SK-N-SH (cell line): ENCODE results near the gene MRAP2. TPM values are rescaled to one million over a fixed set of nuclear protein-coding genes. Genes with fewer than 3 reads are reported as not detected.

Experiments used
- CTCF ChIA-PET: fragments of 300-600, 350-600 bp; formaldehyde crosslinking; extraction: SDS; loops from one replicate; lab custom pipeline; 2021; lab: Yijun Ruan, JAX
- POLR2A ChIA-PET: fragments of 350-600 bp; sonication (Branson Sonifier 250); formaldehyde crosslinking; extraction: SDS; loops from one replicate; lab custom pipeline; 2020; ENCODE audit warnings: antibody characterized with exemption, inconsistent platforms; lab: Yijun Ruan, JAX
- DNase-seq: peaks from one replicate; pipeline ENCODE4 v3.0.0; 2012
- H2AFZ ChIP-seq: fragments of 200-600 bp; sonication (generic); 2 replicates; pipeline ENCODE4 v1.8.1; 2016; ENCODE audit warnings: antibody characterized with exemption, mild to moderate bottlenecking, low read depth
- H3F3A ChIP-seq: fragments of 200-600 bp; sonication (generic); replicated peaks from 2 replicates; pipeline ENCODE3; 2016; ENCODE audit warnings: antibody characterized with exemption, mild to moderate bottlenecking; ENCODE audit not compliant: insufficient read depth
- H3K27ac ChIP-seq, 2 experiments: fragments of 200-500 bp in 1 of 2; fragments of 200-600 bp in 1 of 2; sonication (Bioruptor generic) in 1 of 2; sonication (generic), shearing (Covaris generic) in 1 of 2; 2 replicates each; pipeline versions ENCODE4 v1.5.1 to v1.6.1; 2014 to 2016; ENCODE audit warnings: low read depth in 2 of 2, inconsistent platforms in 1 of 2, low read length in 1 of 2, mild to moderate bottlenecking in 1 of 2, mixed read lengths in 1 of 2
- H3K27me3 ChIP-seq: fragments of 200-600 bp; sonication (generic), shearing (Covaris generic); 2 replicates; pipeline ENCODE4 v1.6.1; 2016; ENCODE audit warnings: mixed run types; ENCODE audit not compliant: insufficient read depth
- H3K36me3 ChIP-seq, 2 experiments: fragments of 200-500 bp in 1 of 2; fragments of 200-600 bp in 1 of 2; sonication (Bioruptor generic) in 1 of 2; sonication (generic) in 1 of 2; replicated peaks in 1 of 2; 2 replicates each; pipeline versions ENCODE3 to v1.5.1; 2014 to 2016; ENCODE audit warnings: low read length in 1 of 2, mild to moderate bottlenecking in 1 of 2; ENCODE audit not compliant: insufficient read depth in 2 of 2, control insufficient read depth in 1 of 2
- H3K4me1 ChIP-seq, 2 experiments: fragments of 200-500 bp in 1 of 2; fragments of 200-600 bp in 1 of 2; sonication (Bioruptor generic) in 1 of 2; sonication (generic), shearing (Covaris generic) in 1 of 2; 2 replicates each; pipeline versions ENCODE4 v1.5.1 to v1.6.1; 2014 to 2016; ENCODE audit warnings: low read depth in 1 of 2, low read length in 1 of 2, mixed run types in 1 of 2; ENCODE audit not compliant: insufficient read depth in 2 of 2, control insufficient read depth in 1 of 2
- H3K4me2 ChIP-seq: fragments of 200-600 bp; sonication (generic), shearing (Covaris generic); 2 replicates; pipeline ENCODE4 v1.6.1; 2017; ENCODE audit warnings: mixed run types
- H3K4me3 ChIP-seq, 2 experiments: fragments of 200-500 bp in 1 of 2; fragments of 200-600 bp in 1 of 2; sonication (Bioruptor generic) in 1 of 2; sonication (generic), shearing (Covaris generic) in 1 of 2; 2 replicates each; pipeline versions ENCODE4 v1.5.1 to v1.8.1; 2014 to 2016; ENCODE audit warnings: low read depth in 2 of 2, inconsistent platforms in 1 of 2, low read length in 1 of 2, mild to moderate bottlenecking in 1 of 2, mixed read lengths in 1 of 2, moderate library complexity in 1 of 2
- H3K79me2 ChIP-seq: fragments of 200-600 bp; sonication (generic); 2 replicates; pipeline ENCODE4 v1.8.1; 2017; ENCODE audit warnings: mild to moderate bottlenecking; ENCODE audit not compliant: insufficient read depth
- H3K9ac ChIP-seq: fragments of 200-600 bp; sonication (generic); 2 replicates; pipeline ENCODE4 v1.6.1; 2017; ENCODE audit warnings: mixed run types
- H3K9me2 ChIP-seq: fragments of 200-600 bp; sonication (generic); 2 replicates; pipeline ENCODE4 v1.6.1; 2017; ENCODE audit warnings: mixed run types
- H3K9me3 ChIP-seq: fragments of 200-600 bp; sonication (generic); 2 replicates; pipeline ENCODE4 v1.6.1; 2017; ENCODE audit warnings: mixed run types, mild to moderate bottlenecking, moderate library complexity
- H4K20me1 ChIP-seq: fragments of 200-600 bp; sonication (generic); 2 replicates; pipeline ENCODE4 v1.6.1; 2017; ENCODE audit warnings: mild to moderate bottlenecking, mixed run types; ENCODE audit not compliant: insufficient read depth
- CHD2 ChIP-seq: fragments of 150-350 bp; IDR thresholded peaks from 2 replicates; pipeline ENCODE4 v1.6.1; 2018; ENCODE audit warnings: low read length; ENCODE audit not compliant: partially characterized antibody
- EP300 ChIP-seq, 2 experiments: IDR thresholded peaks; 2 replicates each; pipeline versions ENCODE4 v1.4.0 to v1.6.1; 2012; ENCODE audit warnings: borderline replicate concordance in 1 of 2, low read depth in 1 of 2, low read length in 1 of 2
- GATA2 ChIP-seq: sonication (generic); formaldehyde crosslinking; IDR thresholded peaks from 2 replicates; pipeline ENCODE4 v1.5.0; 2020; ENCODE audit warnings: mild to moderate bottlenecking, missing genetic modification reagents
- JUND ChIP-seq: IDR thresholded peaks from 2 replicates; pipeline ENCODE4 v1.4.0; 2012
- NFIC ChIP-seq: IDR thresholded peaks from 2 replicates; pipeline ENCODE4 v1.4.0; 2012; ENCODE audit warnings: borderline replicate concordance
- NRF1 ChIP-seq: IDR thresholded peaks from 2 replicates; pipeline ENCODE4 v1.6.1; 2012; ENCODE audit warnings: low read depth, mild to moderate bottlenecking, low read length
- RAD21 ChIP-seq: IDR thresholded peaks from 2 replicates; pipeline ENCODE4 v1.6.1; 2012; ENCODE audit warnings: mild to moderate bottlenecking, low read length
- RCOR1 ChIP-seq: fragments of 150-350 bp; IDR thresholded peaks from 2 replicates; pipeline ENCODE4 v1.6.1; 2017; ENCODE audit warnings: antibody characterized with exemption, low read length
- SIN3A ChIP-seq: IDR thresholded peaks from 2 replicates; pipeline ENCODE4 v1.6.1; 2012; ENCODE audit warnings: low read depth, mild to moderate bottlenecking, low read length, moderate library complexity, borderline replicate concordance
- SMC3 ChIP-seq: IDR thresholded peaks from 2 replicates; pipeline ENCODE4 v1.6.1; 2012; ENCODE audit warnings: low read depth, low read length, improper control_type of control experiment
- TAF1 ChIP-seq: IDR thresholded peaks from 2 replicates; pipeline ENCODE4 v1.6.1; 2012; ENCODE audit warnings: low read depth, mild to moderate bottlenecking, low read length, moderate library complexity, borderline replicate concordance
- WGBS: methylation state at CpG from one replicate; pipeline ENCODE4 v1.1.6; 2017; ENCODE audit warnings: low lambda C conversion rate; 5-methylcytosine and 5-hydroxymethylcytosine counted together
- polyA plus RNA-seq, 3 experiments: library from polyadenylated mRNA; depleted of rRNA; stranded (reverse); fragments of >200 nt; gene quantifications; 2 replicates each; pipeline ENCODE4 v1.2.3, GENCODE V29; 2012
- TF ChIP-seq, protein P1 (sequence below): fragments of 150-350 bp; IDR thresholded peaks from 2 replicates; pipeline ENCODE4 v1.6.1; 2017; ENCODE audit warnings: antibody characterized with exemption, low read length, low read depth, borderline replicate concordance
- TF ChIP-seq, protein P2 (sequence below): fragments of 200-600 bp; sonication (generic); IDR thresholded peaks from 2 replicates; pipeline ENCODE4 v1.6.1; 2017; ENCODE audit warnings: antibody characterized with exemption, mild to moderate bottlenecking, moderate library complexity
- TF ChIP-seq, protein P3 (sequence below): IDR thresholded peaks from 2 replicates; pipeline ENCODE4 v1.4.0; 2012; ENCODE audit warnings: low read depth, borderline replicate concordance
- TF ChIP-seq, protein P4 (sequence below): IDR thresholded peaks from 2 replicates; pipeline ENCODE4 v1.4.0; 2012; ENCODE audit warnings: low read depth, borderline replicate concordance

MRAP2 gene
- polyA plus RNA-seq, 1 of the 3 experiments (the other 2 are of a cell fraction), result 0.12 TPM

DNA sequence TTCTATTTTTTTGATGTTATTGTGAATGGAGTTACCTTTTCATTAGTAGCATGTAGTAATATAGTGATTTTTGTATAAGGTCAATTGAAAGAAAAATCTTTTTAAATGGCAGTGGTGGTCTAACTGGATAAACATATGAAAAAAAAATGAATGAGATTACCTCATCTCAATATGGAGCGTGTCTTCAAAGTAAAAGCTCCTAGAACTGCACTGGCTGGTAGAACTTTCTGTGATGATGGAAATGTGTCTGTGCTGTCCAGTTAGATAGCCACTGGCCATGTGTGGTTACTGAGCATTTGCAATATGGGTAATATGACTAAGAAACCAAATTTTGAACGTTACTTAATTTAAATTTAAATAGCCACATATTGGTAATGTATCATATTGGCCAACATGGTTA is 44.1 kb downstream of the MRAP2 start (continued):
- TF ChIP-seq, protein P1, sequence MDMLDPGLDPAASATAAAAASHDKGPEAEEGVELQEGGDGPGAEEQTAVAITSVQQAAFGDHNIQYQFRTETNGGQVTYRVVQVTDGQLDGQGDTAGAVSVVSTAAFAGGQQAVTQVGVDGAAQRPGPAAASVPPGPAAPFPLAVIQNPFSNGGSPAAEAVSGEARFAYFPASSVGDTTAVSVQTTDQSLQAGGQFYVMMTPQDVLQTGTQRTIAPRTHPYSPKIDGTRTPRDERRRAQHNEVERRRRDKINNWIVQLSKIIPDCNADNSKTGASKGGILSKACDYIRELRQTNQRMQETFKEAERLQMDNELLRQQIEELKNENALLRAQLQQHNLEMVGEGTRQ, result no peak

DNA sequence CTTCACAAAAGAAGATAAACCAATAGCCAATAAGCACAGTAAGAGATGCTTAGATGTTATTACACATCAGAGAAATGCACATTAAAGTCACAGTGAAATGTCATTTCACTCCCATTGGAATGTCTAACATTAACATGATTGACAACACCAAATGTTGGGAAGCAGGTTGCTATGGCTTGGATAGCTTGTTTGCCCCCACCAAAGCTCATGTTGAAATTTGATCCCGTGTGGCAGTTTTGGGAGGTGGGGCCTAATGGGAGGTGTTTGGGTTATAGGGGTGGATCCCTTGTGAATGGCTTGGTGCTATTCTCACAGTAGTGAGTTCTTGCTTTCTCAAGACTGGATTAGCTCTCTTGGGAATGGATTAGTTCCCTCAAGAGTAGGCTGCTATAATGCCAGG is 44.8 kb downstream of the MRAP2 start:
- WGBS, result 18% methylated on average over 1 of the region's 1 CpG
- DNase-seq, result no peak

DNA sequence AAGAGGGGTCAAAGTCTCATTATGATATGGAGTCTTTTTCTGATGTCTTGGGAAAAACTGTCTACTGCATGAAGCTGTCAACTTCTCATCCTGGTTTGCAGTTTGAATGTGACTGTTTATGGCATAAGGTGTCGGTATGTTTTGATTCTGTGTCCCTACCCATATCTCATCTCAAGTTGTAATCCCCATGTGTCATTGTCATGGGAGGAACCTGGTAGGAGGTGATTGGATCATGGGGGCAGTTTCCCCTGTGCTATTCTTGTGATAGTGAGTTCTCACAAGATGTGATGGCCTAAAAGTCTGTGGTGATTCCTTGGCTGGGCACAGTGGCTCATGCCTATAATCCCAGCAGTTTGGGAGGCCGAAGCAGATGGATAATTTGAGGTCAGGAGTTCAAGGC is 47.6 kb downstream of the MRAP2 start:
- Histone ChIP-seq H4K20me1 (no peaks in the 10 kb centered on the region), H3K36me3 (no peaks in the 10 kb centered on the region), H3K4me2 (no peak overlapping the region), H3K9me2 (no peaks in the 10 kb centered on the region), H3K79me2 (no peaks in the 10 kb centered on the region), H2AFZ (no peak overlapping the region), H3F3A (no peaks in the 10 kb centered on the region), H3K9me3 (no peaks in the 10 kb centered on the region), H3K27ac (no peak overlapping the region), H3K27me3 (no peaks in the 10 kb centered on the region), H3K4me3 (no peak overlapping the region), H3K4me1 (no peaks in the 10 kb centered on the region; a peak in 1 of 4 replicates), H3K9ac (no peak overlapping the region)
- ChIA-PET CTCF (no interaction called here), POLR2A (no interaction called here)
- 47% methylated on average over 2 of the region's 2 CpGs for WGBS
- DNase-seq, result no peak
- TF ChIP-seq, protein P2, sequence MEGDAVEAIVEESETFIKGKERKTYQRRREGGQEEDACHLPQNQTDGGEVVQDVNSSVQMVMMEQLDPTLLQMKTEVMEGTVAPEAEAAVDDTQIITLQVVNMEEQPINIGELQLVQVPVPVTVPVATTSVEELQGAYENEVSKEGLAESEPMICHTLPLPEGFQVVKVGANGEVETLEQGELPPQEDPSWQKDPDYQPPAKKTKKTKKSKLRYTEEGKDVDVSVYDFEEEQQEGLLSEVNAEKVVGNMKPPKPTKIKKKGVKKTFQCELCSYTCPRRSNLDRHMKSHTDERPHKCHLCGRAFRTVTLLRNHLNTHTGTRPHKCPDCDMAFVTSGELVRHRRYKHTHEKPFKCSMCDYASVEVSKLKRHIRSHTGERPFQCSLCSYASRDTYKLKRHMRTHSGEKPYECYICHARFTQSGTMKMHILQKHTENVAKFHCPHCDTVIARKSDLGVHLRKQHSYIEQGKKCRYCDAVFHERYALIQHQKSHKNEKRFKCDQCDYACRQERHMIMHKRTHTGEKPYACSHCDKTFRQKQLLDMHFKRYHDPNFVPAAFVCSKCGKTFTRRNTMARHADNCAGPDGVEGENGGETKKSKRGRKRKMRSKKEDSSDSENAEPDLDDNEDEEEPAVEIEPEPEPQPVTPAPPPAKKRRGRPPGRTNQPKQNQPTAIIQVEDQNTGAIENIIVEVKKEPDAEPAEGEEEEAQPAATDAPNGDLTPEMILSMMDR, result no peak
- TF ChIP-seq JUND (no peak), CHD2 (no peak), RCOR1 (no peak), NRF1 (no peak)
- TF ChIP-seq, protein P3, sequence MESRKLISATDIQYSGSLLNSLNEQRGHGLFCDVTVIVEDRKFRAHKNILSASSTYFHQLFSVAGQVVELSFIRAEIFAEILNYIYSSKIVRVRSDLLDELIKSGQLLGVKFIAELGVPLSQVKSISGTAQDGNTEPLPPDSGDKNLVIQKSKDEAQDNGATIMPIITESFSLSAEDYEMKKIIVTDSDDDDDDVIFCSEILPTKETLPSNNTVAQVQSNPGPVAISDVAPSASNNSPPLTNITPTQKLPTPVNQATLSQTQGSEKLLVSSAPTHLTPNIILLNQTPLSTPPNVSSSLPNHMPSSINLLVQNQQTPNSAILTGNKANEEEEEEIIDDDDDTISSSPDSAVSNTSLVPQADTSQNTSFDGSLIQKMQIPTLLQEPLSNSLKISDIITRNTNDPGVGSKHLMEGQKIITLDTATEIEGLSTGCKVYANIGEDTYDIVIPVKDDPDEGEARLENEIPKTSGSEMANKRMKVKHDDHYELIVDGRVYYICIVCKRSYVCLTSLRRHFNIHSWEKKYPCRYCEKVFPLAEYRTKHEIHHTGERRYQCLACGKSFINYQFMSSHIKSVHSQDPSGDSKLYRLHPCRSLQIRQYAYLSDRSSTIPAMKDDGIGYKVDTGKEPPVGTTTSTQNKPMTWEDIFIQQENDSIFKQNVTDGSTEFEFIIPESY, result no peak
- TF ChIP-seq, protein P4, sequence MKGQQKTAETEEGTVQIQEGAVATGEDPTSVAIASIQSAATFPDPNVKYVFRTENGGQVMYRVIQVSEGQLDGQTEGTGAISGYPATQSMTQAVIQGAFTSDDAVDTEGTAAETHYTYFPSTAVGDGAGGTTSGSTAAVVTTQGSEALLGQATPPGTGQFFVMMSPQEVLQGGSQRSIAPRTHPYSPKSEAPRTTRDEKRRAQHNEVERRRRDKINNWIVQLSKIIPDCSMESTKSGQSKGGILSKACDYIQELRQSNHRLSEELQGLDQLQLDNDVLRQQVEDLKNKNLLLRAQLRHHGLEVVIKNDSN, result no peak

More for the DNA sequence above, 44.8 kb downstream of the MRAP2 start:
- no peaks in the 10 kb centered on the region for H3K9me3 ChIP-seq
- H2AFZ ChIP-seq, result no peak overlapping the region
- POLR2A ChIA-PET, result no interaction called here
- TF ChIP-seq, protein P1, result no peak
- no peak for TF ChIP-seq JUND
- no peak for TF ChIP-seq RCOR1
- TF ChIP-seq RAD21, result no peak
- TF ChIP-seq SMC3, result no peak
- no peak for TF ChIP-seq SIN3A
- TF ChIP-seq, protein P4, result no peak
- TF ChIP-seq, protein P3, result no peak
- no peak for TF ChIP-seq GATA2 (CRISPR knock-in tag)
- TF ChIP-seq TAF1, result no peak
- no peak for TF ChIP-seq EP300 (IDR thresholded peaks at IDR 0.05; ENCODE audit: borderline replicate concordance in 1 of 2, low read depth in 1 of 2, low read length in 1 of 2)
- no peak for TF ChIP-seq NFIC
- TF ChIP-seq, all 33 proteins: peak for 0
- no peaks in the 10 kb centered on the region for H3K27me3 ChIP-seq
- no peaks in the 10 kb centered on the region for H4K20me1 ChIP-seq
- CTCF ChIA-PET, result interaction anchor here (0.6 to 1.3 kb wide), 2 partner anchors 13 to 17 kb away, joined by 3 to 4 read pairs; no protein-coding TSS in a partner anchor
- H3K36me3 ChIP-seq, result no peaks in the 10 kb centered on the region
- peaks cover 0 to 6% of the 10 kb centered on the region in 2 experiments; a peak in 1 of 4 replicates for H3K4me1 ChIP-seq
- no peaks in the 10 kb centered on the region for H3K9me2 ChIP-seq
- no peak overlapping the region for H3K27ac ChIP-seq
- no peak overlapping the region for H3K4me3 ChIP-seq
- H3K79me2 ChIP-seq, result no peaks in the 10 kb centered on the region
- no peak overlapping the region for H3K9ac ChIP-seq
- H3F3A ChIP-seq, result no peaks in the 10 kb centered on the region
- no peak overlapping the region for H3K4me2 ChIP-seq
